HepG2 (cell line): ENCODE data around the gene CSPG5. TPM values are rescaled to one million over a fixed set of nuclear protein-coding genes. Genes with fewer than 3 reads are reported as not detected.

Experiments used
- ATAC-seq: fragments of 200-7000 bp; cut with Tn5 transposase; 3 replicates; pipeline ENCODE4 v1.9.1; 2020; ENCODE audit warnings: mild to moderate bottlenecking, moderate library complexity
- BruUV-seq: library from RNA; stranded (reverse); fragments of 400-500 nt; replicated peaks from 2 replicates; lab custom pipeline; 2021; lab: Mats Ljungman, UMichigan
- CTCF ChIA-PET: fragments of 300-600 bp; formaldehyde crosslinking; extraction: SDS; loops from one replicate; lab custom pipeline; 2021; ENCODE audit warnings: low total read pairs, inconsistent platforms, low intra/inter-chr PET ratio; lab: Yijun Ruan, JAX
- POLR2A ChIA-PET: fragments of 350-600 bp; sonication (Branson Sonifier 250); formaldehyde crosslinking; loops from one replicate; lab custom pipeline; 2020; ENCODE audit warnings: antibody characterized with exemption, inconsistent platforms; lab: Yijun Ruan, JAX
- DNase-seq: peaks from one replicate; pipeline ENCODE4 v3.0.0-alpha.2; 2015; ENCODE audit warnings: low spot score
- FAIRE-seq: peaks from 3 replicates; lab custom pipeline; 2011; peaks lifted over from hg19 to GRCh38; lab: Jason Lieb, UNC
- H2AFZ ChIP-seq: one replicate; pipeline ENCODE4 v1.6.1; 2011; ENCODE audit warnings: low read length, inconsistent platforms
- H3K27ac ChIP-seq: fragments of 300-600 bp; 3 replicates; pipeline ENCODE4 v1.8.0; 2011; ENCODE audit warnings: mixed run types, mild to moderate bottlenecking, mixed read lengths, low read length, inconsistent platforms; ENCODE audit not compliant: insufficient read depth; ENCODE audit errors: extremely low read length
- H3K27me3 ChIP-seq, 2 experiments: fragments of 200-600 bp in 1 of 2; 2 replicates in 1 of 2; 3 replicates in 1 of 2; pipeline versions ENCODE4 v1.6.0 to v1.8.0; 2011; ENCODE audit warnings: low read length in 2 of 2, mild to moderate bottlenecking in 2 of 2, moderate library complexity in 2 of 2, inconsistent platforms in 1 of 2; ENCODE audit not compliant: insufficient read depth in 2 of 2, control insufficient read depth in 1 of 2
- H3K36me3 ChIP-seq, 2 experiments: fragments of 200-600 bp in 1 of 2; replicated peaks in 1 of 2; 2 replicates in 1 of 2; 3 replicates in 1 of 2; pipeline versions ENCODE4 v1.5.1 to v1.8.0; 2011; ENCODE audit warnings: low read length in 2 of 2, inconsistent platforms in 1 of 2; ENCODE audit not compliant: insufficient read depth in 2 of 2, control insufficient read depth in 1 of 2
- H3K4me1 ChIP-seq: 2 replicates; pipeline ENCODE4 v1.5.1; 2012; ENCODE audit warnings: low read length, inconsistent platforms; ENCODE audit not compliant: insufficient read depth
- H3K4me2 ChIP-seq: 2 replicates; pipeline ENCODE4 v1.6.0; 2011; ENCODE audit warnings: low read depth, low read length, inconsistent platforms
- H3K4me3 ChIP-seq, 3 experiments: fragments of 200-600 bp in 1 of 3; sonication (generic), shearing (Covaris generic) in 1 of 3; replicated peaks in 1 of 3; 2 replicates each; pipeline ENCODE4 v1.5.1; 2011 to 2016; ENCODE audit warnings: low read length in 3 of 3, inconsistent platforms in 2 of 3, low read depth in 2 of 3, mild to moderate bottlenecking in 2 of 3, control low read depth in 1 of 3, mixed read lengths in 1 of 3; ENCODE audit not compliant: insufficient read depth in 1 of 3
- H3K79me2 ChIP-seq: one replicate; pipeline ENCODE4 v1.6.1; 2011; ENCODE audit warnings: low read length, inconsistent platforms; ENCODE audit not compliant: insufficient read depth
- H3K9ac ChIP-seq: 2 replicates; pipeline ENCODE4 v1.6.0; 2011; ENCODE audit warnings: mild to moderate bottlenecking, low read depth, low read length, inconsistent platforms; ENCODE audit not compliant: insufficient read depth
- H3K9me3 ChIP-seq: 2 replicates; pipeline ENCODE4 v1.5.1; 2012; ENCODE audit warnings: mild to moderate bottlenecking, low read length
- H4K20me1 ChIP-seq: 2 replicates; pipeline ENCODE4 v1.6.0; 2011; ENCODE audit warnings: inconsistent platforms, mild to moderate bottlenecking, low read length, moderate library complexity; ENCODE audit not compliant: insufficient read depth
- AKNA ChIP-seq: sonication (generic); formaldehyde crosslinking; IDR thresholded peaks from 2 replicates; pipeline ENCODE4 v1.4.0; 2020; ENCODE audit warnings: missing genetic modification reagents, borderline replicate concordance
- FOSL1 ChIP-seq: sonication (generic); formaldehyde crosslinking; IDR thresholded peaks from 2 replicates; pipeline ENCODE4 v1.9.0; 2021; ENCODE audit warnings: missing genetic modification reagents, borderline replicate concordance
- FOXP1 ChIP-seq, 2 experiments: fragments of 450-650 bp in 1 of 2; IDR thresholded peaks; 2 replicates each; pipeline ENCODE4 v1.6.1; 2017 to 2018; ENCODE audit warnings: antibody characterized with exemption in 1 of 2
- PAXIP1 ChIP-seq: sonication (generic); formaldehyde crosslinking; conservative IDR thresholded peaks from 2 replicates; pipeline ENCODE4 v1.4.0; 2020; ENCODE audit warnings: mild to moderate bottlenecking, missing genetic modification reagents, moderate library complexity
- SOX13 ChIP-seq, 3 experiments: fragments of 450-650 bp in 1 of 3; sonication (generic) in 1 of 3; formaldehyde crosslinking in 1 of 3; IDR thresholded peaks in 2 of 3; conservative IDR thresholded peaks in 1 of 3; 2 replicates each; pipeline versions ENCODE4 v1.5.0 to v1.6.1; 2016 to 2020; ENCODE audit warnings: antibody characterized with exemption in 1 of 3, mild to moderate bottlenecking in 1 of 3, missing compliant biosample characterization in 1 of 3, missing genetic modification reagents in 1 of 3, moderate library complexity in 1 of 3
- SOX5 ChIP-seq: IDR thresholded peaks from 2 replicates; pipeline ENCODE4 v1.6.1; 2016; ENCODE audit warnings: borderline replicate concordance
- SOX6 ChIP-seq, 2 experiments: fragments of 450-650 bp in 1 of 2; sonication (generic) in 1 of 2; formaldehyde crosslinking in 1 of 2; IDR thresholded peaks; 2 replicates each; pipeline versions ENCODE4 v1.4.0 to v1.6.1; 2017 to 2020; ENCODE audit warnings: antibody characterized with exemption in 1 of 2, mild to moderate bottlenecking in 1 of 2, missing genetic modification reagents in 1 of 2
- USF2 ChIP-seq, 2 experiments: sonication (generic) in 1 of 2; formaldehyde crosslinking in 1 of 2; IDR thresholded peaks; 2 replicates each; pipeline versions ENCODE4 v1.5.1 to v1.6.1; 2011 to 2020; ENCODE audit warnings: borderline replicate concordance in 1 of 2, low read depth in 1 of 2, low read length in 1 of 2, mild to moderate bottlenecking in 1 of 2, missing genetic modification reagents in 1 of 2, moderate library complexity in 1 of 2
- ZMYM4 ChIP-seq: sonication (generic); formaldehyde crosslinking; IDR thresholded peaks from 2 replicates; pipeline ENCODE4 v1.8.1; 2023; ENCODE audit warnings: mild to moderate bottlenecking, missing genetic modification reagents
- ZNF337 ChIP-seq: sonication (generic); formaldehyde crosslinking; IDR thresholded peaks from 2 replicates; pipeline ENCODE4 v1.5.1; 2020; ENCODE audit warnings: missing genetic modification reagents, low read depth, mild to moderate bottlenecking, borderline replicate concordance
- WGBS: methylation state at CpG from one replicate; pipeline ENCODE4 v1.1.6; 2017; ENCODE audit warnings: low lambda C conversion rate; 5-methylcytosine and 5-hydroxymethylcytosine counted together
- in situ Hi-C: cut with HindIII; loops from 2 replicates; pipeline ENCODE4 v1.10.0; 2017; ENCODE audit warnings: low pct_unique_long_range_greater_than_20kb; ENCODE audit not compliant: extremely low pct_ligation_motif_present
- intact Hi-C: fragments of 100-400 bp; cut with micrococcal nuclease; formaldehyde crosslinking; loops from one replicate; pipeline ENCODE4 v1.10.0; 2022; ENCODE audit not compliant: unreplicated experiment
- polyA plus RNA-seq, 8 experiments: library from polyadenylated mRNA; depleted of rRNA in 3 of 8; stranded (reverse) in 7 of 8; unstranded in 1 of 8; fragments of >200 nt; fragmentation: Illumina TruSeq in 4 of 8; extraction: Trizol in 4 of 8; gene quantifications; 2 replicates each; pipeline versions ENCODE4 v1.2.1 to v1.2.3, GENCODE V29; 2011 to 2016; ENCODE audit warnings: low read depth in 4 of 8, missing spikeins in 1 of 8, mixed read lengths in 1 of 8; ENCODE audit not compliant: insufficient read depth in 1 of 8
- total RNA-seq, 5 experiments: library from RNA; depleted of rRNA; stranded (reverse); fragments of >200 nt; fragmentation: Illumina TruSeq; extraction: Trizol; gene quantifications; 2 replicates each; pipeline ENCODE4 v1.2.3, GENCODE V29; 2016; ENCODE audit warnings: low read depth in 1 of 5

CSPG5 gene
- total and polyA plus RNA-seq, 2 of the 13 experiments (the other 11 are each of a cell fraction or from before 2014, with no cell fraction given): 0.07 to 0.15 TPM

GRCh38 chr3:47622671-47623461 lies 44.2 kb upstream of the CSPG5 start:
- H3K36me3 ChIP-seq: peaks cover 19 to 75% of the 10 kb centered on the region in 2 experiments
- peaks cover 24% of the 10 kb centered on the region for H3K4me1 ChIP-seq
- POLR2A ChIA-PET: no interaction called here
- WGBS: 96% methylated on average over 3 of the region's 3 CpGs
- no peak overlapping the region for H3K9ac ChIP-seq
- in situ Hi-C loops (no loop called here), intact Hi-C loops (no loop called here)
- peak; percentile 63 for DNase-seq
- no peaks in the 10 kb centered on the region for H4K20me1 ChIP-seq
- no peak for FAIRE-seq
- CTCF ChIA-PET: no interaction called here
- no peak overlapping the region for H3K4me3 ChIP-seq
- ATAC-seq: peak; percentile 87
- no peaks in the 10 kb centered on the region for H3K79me2 ChIP-seq
- no TSS peak for BruUV-seq
- peak overlapping the region; percentile 61 for H3K27ac ChIP-seq
- H3K27me3 ChIP-seq: no peaks in the 10 kb centered on the region
- H3K9me3 ChIP-seq: no peaks in the 10 kb centered on the region
- no peak overlapping the region for H2AFZ ChIP-seq
- H3K4me2 ChIP-seq: no peak overlapping the region
- TF ChIP-seq AKNA (no peak), FOSL1 (CRISPR knock-in tag) (no peak), ZMYM4 (CRISPR knock-in tag) (no peak), SOX5 (peak; percentile 72), ZNF337 (CRISPR knock-in tag) (no peak), SOX13 (IDR thresholded peaks at IDR 0.05) (no peak), SOX13 (CRISPR knock-in tag; conservative IDR thresholded peaks at IDR 0.05 in 1 of 2, IDR thresholded peaks at IDR 0.05 in 1 of 2) (peak in 1 of 2 experiments; percentile 60; a peak in 1 of 4 replicates), SOX6 (IDR thresholded peaks at IDR 0.05) (no peak), SOX6 (CRISPR knock-in tag; IDR thresholded peaks at IDR 0.05) (peak; percentile 70), FOXP1 (IDR thresholded peaks at IDR 0.05) (no peak), FOXP1 (CRISPR knock-in tag; IDR thresholded peaks at IDR 0.05) (peak; percentile 47; the same call in 1 of the 2 replicates), USF2 (IDR thresholded peaks at IDR 0.05; ENCODE audit: low read depth, low read length) (no peak), USF2 (CRISPR knock-in tag; IDR thresholded peaks at IDR 0.05; ENCODE audit: borderline replicate concordance) (no peak), PAXIP1 (CRISPR knock-in tag) (peak; percentile 60)
